ENCODE measurements around the gene FKBP1B.
"Not testable (repeated sequence)": the region's sequence is repeated elsewhere in the genome, so short reads cannot be mapped to it uniquely, and the experiment has no call there.

FKBP1B gene

GRCh38 chr2:24105816-24106215 is 56.3 kb downstream of the FKBP1B start:
- DNase-seq = no peak

- no peak for DNase-seq
Measured at GRCh38 chr2:24106786-24107185, 57.2 kb downstream of the FKBP1B start.

GRCh38 chr2:24107336-24107735 is 57.8 kb downstream of the FKBP1B start:
- DNase-seq = no peak

GRCh38 chr2:24109431-24109830 is 59.9 kb downstream of the FKBP1B start:
- DNase-seq = not testable (repeated sequence)

GRCh38 chr2:24110660-24111303 is 61.2 kb downstream of the FKBP1B start:
- no peak for DNase-seq

- DNase-seq = no peak
Measured at GRCh38 chr2:24111407-24111901, 61.9 kb downstream of the FKBP1B start.
